Mucosa of gallbladder (tissue), 1 donor: Measurements from ENCODE around the gene SWAP70. TPM values are rescaled to one million over a fixed set of nuclear protein-coding genes. Genes with fewer than 3 reads are reported as not detected.
"Not testable (repeated sequence)": the region's sequence is repeated elsewhere in the genome, so short reads cannot be mapped to it uniquely, and the experiment has no call there.

Experiments used
- DNase-seq: peaks from one replicate; pipeline ENCODE4 v3.0.0-alpha.2; 2020; ENCODE audit warnings: low spot score
- total RNA-seq: library from RNA; stranded (reverse); gene quantifications from one replicate; pipeline ENCODE4 v1.2.1, GENCODE V29; 2021
- donor health status: DM: no; HTN: no; CAD: no.

Gene SWAP70
- total RNA-seq, 1 donor from 2014 or later: 24.3 TPM

- no peak for DNase-seq
These were observed 58.1 kb downstream of the SWAP70 start for GRCh38 chr11:9722023-9722422.

- DNase-seq: no peak
These were observed 59.0 kb downstream of the SWAP70 start for GRCh38 chr11:9722893-9723292.

- DNase-seq: no peak
These were observed 62.6 kb downstream of the SWAP70 start for GRCh38 chr11:9726321-9727022.

GRCh38 chr11:9728058-9728457, 64.2 kb downstream of the SWAP70 start:
- DNase-seq: no peak

GRCh38 chr11:9731256-9731655, 67.4 kb downstream of the SWAP70 start:
- DNase-seq: no peak

- no peak for DNase-seq
These were observed 68.6 kb downstream of the SWAP70 start for GRCh38 chr11:9732453-9732852.

GRCh38 chr11:9733212-9733611, 69.3 kb downstream of the SWAP70 start:
- DNase-seq: no peak

GRCh38 chr11:9735236-9735635, 71.4 kb downstream of the SWAP70 start:
- no peak for DNase-seq

- DNase-seq: no peak
These were observed 72.0 kb downstream of the SWAP70 start for GRCh38 chr11:9735919-9736318.

GRCh38 chr11:9736365-9736764, 72.5 kb downstream of the SWAP70 start:
- no peak for DNase-seq

GRCh38 chr11:9738116-9738515, 74.2 kb downstream of the SWAP70 start:
- peak; percentile 49 for DNase-seq

- DNase-seq: no peak
These were observed 74.8 kb downstream of the SWAP70 start for GRCh38 chr11:9738707-9739106.

- DNase-seq: no peak
These were observed 75.4 kb downstream of the SWAP70 start for GRCh38 chr11:9739123-9739900.

GRCh38 chr11:9740202-9740883, 76.5 kb downstream of the SWAP70 start:
- peak; percentile 44 for DNase-seq

GRCh38 chr11:9741260-9741659, 77.4 kb downstream of the SWAP70 start:
- DNase-seq: no peak

- DNase-seq: not testable (repeated sequence)
These were observed 79.6 kb downstream of the SWAP70 start for GRCh38 chr11:9743512-9743911.

GRCh38 chr11:9745411-9746211, 81.7 kb downstream of the SWAP70 start:
- DNase-seq: no peak

GRCh38 chr11:9747229-9747628, 83.4 kb downstream of the SWAP70 start:
- DNase-seq: no peak

- DNase-seq: no peak
These were observed 84.0 kb downstream of the SWAP70 start for GRCh38 chr11:9747828-9748227.

- peak; percentile 46 for DNase-seq
These were observed 84.6 kb downstream of the SWAP70 start for GRCh38 chr11:9748361-9748970.

- no peak for DNase-seq
These were observed 86.7 kb downstream of the SWAP70 start for GRCh38 chr11:9750551-9750950.
